ENCODE measurements around the gene AKAP10. TPM values are rescaled to one million over a fixed set of nuclear protein-coding genes. Genes with fewer than 3 reads are reported as not detected.
"Not testable (repeated sequence)": the region's sequence is repeated elsewhere in the genome, so short reads cannot be mapped to it uniquely, and the experiment has no call there.

Gene AKAP10
- 10 to 100 TPM; 11.9 to 13.2 TPM for total RNA-seq

DNA sequence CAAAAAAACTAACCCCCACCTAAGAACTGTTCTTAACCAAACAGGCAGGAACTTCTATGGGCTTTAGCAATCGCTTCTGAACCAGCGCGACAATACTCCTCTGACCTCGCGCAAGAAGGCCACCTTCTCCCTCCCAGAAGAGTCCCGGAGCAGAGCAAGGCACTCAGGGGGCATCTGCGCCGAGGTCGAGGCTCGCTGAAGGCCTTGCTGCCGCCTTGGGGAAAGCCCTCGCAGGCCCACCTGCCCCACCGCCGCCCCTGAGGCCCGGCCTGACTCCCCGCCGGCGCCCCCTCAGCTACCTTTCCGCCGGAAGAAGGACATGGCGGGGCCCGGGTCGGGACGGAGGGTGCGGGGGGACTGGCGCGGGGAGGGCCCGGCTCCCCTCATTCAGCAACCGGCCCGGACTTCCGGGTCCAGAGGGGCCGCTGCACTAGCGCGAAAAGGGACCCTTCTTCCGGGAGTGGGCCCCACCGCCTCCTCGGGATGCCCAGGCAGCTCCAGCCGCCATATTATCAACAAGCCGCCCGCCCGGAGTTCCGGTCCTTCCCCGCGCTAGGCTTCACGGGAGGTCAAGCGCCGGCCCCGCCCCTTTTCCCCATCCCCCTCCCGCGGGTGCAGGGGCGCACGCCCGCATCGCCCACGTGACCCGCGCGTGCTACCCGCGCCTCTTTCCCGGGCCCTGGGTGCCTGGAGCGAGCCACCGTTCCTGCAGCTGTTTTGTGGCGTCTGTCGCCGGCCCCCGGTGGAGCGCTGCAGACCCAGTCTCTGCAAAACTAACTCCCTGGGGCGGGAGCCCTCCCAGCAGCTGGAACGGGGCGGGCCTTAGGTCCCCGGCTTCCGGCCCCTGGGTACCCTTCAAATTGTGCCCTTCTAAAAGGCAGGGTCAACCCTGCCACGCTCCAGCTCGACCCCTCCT is at the start of gene AKAP10:
Gene AKAP10 (minus strand): TSS at position 536 of the 916 bp plus-strand sequence. CDS start 149 bp downstream, at position 387.
- 0% methylated on average over 18 to 59 of the region's 75 CpGs for WGBS, 2 donors
- ATAC-seq, result peak; percentile 94
- peak; percentile 92 to 94 (median 94) for DNase-seq
- Histone ChIP-seq H3K4me3 (peak within 1 kb of the TSS; percentile 67 to 99), H3K36me3 (replicated peaks in 1 of 2; ENCODE audit: insufficient read depth in 1 of 2, low read depth in 2 of 2) (no peaks in the 10 kb centered on the region), H3K9me3 (no peaks in the 10 kb centered on the region), H3K27me3 (no peaks in the 10 kb centered on the region), H3K27ac (peak within 1 kb of the TSS; percentile 67 to 89 (median 71)), H3K4me1 (peaks cover 25% of the 10 kb centered on the region)
- intact Hi-C loops (cut with DNase I), result no loop called here
- TF ChIP-seq, protein P1, sequence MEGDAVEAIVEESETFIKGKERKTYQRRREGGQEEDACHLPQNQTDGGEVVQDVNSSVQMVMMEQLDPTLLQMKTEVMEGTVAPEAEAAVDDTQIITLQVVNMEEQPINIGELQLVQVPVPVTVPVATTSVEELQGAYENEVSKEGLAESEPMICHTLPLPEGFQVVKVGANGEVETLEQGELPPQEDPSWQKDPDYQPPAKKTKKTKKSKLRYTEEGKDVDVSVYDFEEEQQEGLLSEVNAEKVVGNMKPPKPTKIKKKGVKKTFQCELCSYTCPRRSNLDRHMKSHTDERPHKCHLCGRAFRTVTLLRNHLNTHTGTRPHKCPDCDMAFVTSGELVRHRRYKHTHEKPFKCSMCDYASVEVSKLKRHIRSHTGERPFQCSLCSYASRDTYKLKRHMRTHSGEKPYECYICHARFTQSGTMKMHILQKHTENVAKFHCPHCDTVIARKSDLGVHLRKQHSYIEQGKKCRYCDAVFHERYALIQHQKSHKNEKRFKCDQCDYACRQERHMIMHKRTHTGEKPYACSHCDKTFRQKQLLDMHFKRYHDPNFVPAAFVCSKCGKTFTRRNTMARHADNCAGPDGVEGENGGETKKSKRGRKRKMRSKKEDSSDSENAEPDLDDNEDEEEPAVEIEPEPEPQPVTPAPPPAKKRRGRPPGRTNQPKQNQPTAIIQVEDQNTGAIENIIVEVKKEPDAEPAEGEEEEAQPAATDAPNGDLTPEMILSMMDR (IDR thresholded peaks at IDR 0.05), result no peak
- peak; percentile 52 to 83 (median 80) for TF ChIP-seq POLR2A (IDR thresholded peaks at IDR 0.05)

GRCh38 chr17:20026960-20027359 is 49.3 kb upstream of the AKAP10 start:
- no peak for DNase-seq
- Histone ChIP-seq H3K27me3 (no peaks in the 10 kb centered on the region), H3K9me3 (no peaks in the 10 kb centered on the region), H3K4me1 (no peaks in the 10 kb centered on the region), H3K36me3 (replicated peaks in 1 of 2; ENCODE audit: insufficient read depth in 1 of 2, low read depth in 2 of 2) (no peaks in the 10 kb centered on the region), H3K4me3 (no peak overlapping the region), H3K27ac (no peak overlapping the region)
- intact Hi-C loops (cut with DNase I), result no loop called here
- no peak for ATAC-seq
- TF ChIP-seq POLR2A (IDR thresholded peaks at IDR 0.05), result no peak
- TF ChIP-seq, protein P1 (IDR thresholded peaks at IDR 0.05), result no peak

- no peaks in the 10 kb centered on the region for H3K36me3 ChIP-seq (replicated peaks in 1 of 2; ENCODE audit: insufficient read depth in 1 of 2, low read depth in 2 of 2)
- TF ChIP-seq, protein P1 (IDR thresholded peaks at IDR 0.05), result no peak
- TF ChIP-seq POLR2A (IDR thresholded peaks at IDR 0.05), result no peak
- H3K4me1 ChIP-seq, result no peaks in the 10 kb centered on the region
- 68 to 76% methylated on average over 4 of the region's 4 CpGs for WGBS, 2 donors
- no peaks in the 10 kb centered on the region for H3K9me3 ChIP-seq
- DNase-seq (no peak), ATAC-seq (no peak)
- H3K27me3 ChIP-seq, result no peaks in the 10 kb centered on the region
- intact Hi-C loops (cut with DNase I), result no loop called here
- no peak overlapping the region for H3K4me3 ChIP-seq
- H3K27ac ChIP-seq, result no peak overlapping the region
These were observed 45.1 kb upstream of the AKAP10 start for GRCh38 chr17:20022701-20023100.

- H3K27ac ChIP-seq; H3K4me3 ChIP-seq; H3K27me3 ChIP-seq; H3K4me1 ChIP-seq; DNase-seq; H3K9me3 ChIP-seq; H3K36me3 ChIP-seq (replicated peaks in 1 of 2; ENCODE audit: insufficient read depth in 1 of 2, low read depth in 2 of 2); intact Hi-C loops (cut with DNase I); ATAC-seq: not testable (repeated sequence)
- WGBS, 2 donors, result 89 to 94% methylated on average over 5 to 29 of the region's 32 CpGs
These were observed 38.9 kb upstream of the AKAP10 start for GRCh38 chr17:20016475-20016992.

DNA sequence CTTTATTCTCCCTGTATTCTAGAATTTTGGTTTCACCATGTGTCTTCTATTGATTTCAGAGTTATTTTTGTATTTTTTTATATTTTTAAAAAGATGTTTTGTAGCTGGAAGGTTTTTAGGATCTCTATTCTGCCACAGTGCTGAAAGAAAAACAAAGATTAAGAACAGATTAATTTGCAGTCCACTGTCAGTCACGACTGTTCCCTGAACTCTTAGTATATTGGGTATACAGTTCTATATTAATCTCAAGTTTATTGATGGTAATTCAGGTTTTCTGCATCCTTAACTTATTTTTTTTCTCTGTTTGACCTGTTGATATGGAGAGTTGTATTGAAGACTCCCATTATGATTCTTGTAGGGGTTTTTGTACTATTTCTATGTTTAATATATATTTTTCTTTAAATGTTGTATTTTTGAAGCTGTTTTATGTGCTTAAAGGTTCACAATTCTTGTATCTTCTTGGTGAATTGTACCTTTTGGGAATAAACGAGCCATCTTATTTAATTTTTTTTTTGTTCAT is 34.4 kb upstream of the AKAP10 start:
- Histone ChIP-seq H3K27ac (no peak overlapping the region), H3K9me3 (no peaks in the 10 kb centered on the region), H3K36me3 (replicated peaks in 1 of 2; ENCODE audit: insufficient read depth in 1 of 2, low read depth in 2 of 2) (no peaks in the 10 kb centered on the region), H3K27me3 (no peaks in the 10 kb centered on the region), H3K4me1 (peaks cover 20% of the 10 kb centered on the region), H3K4me3 (no peak overlapping the region)
- 36 to 45% methylated on average over 2 of the region's 2 CpGs for WGBS, 2 donors
- no peak for DNase-seq
- ATAC-seq, result no peak
- intact Hi-C loops (cut with DNase I), result no loop called here
- TF ChIP-seq, protein P1 (IDR thresholded peaks at IDR 0.05), result no peak
- no peak for TF ChIP-seq POLR2A (IDR thresholded peaks at IDR 0.05)
